ENCODE data around the gene THNSL1.
"Not testable (repeated sequence)": the region's sequence is repeated elsewhere in the genome, so short reads cannot be mapped to it uniquely, and the experiment has no call there.

The THNSL1 gene

DNA sequence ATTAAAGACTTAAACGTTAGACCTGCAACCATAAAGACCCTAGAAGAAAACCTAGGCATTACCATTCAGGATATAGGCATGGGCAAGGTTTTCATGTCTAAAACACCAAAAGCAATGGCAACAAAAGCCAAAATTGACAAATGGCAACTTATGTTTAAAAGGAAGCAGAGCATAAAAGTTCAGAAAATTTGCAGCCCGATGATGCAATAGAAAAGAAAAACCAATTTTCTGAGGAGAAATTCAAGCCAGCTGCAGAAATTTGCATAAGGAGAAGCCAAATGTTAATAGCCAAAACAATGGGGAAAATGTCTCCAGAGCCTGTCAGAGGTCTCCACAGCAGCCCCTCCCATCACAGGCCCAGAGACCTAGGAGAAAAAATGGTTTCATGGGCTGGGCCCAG is 4.8 kb upstream of the THNSL1 start:
- not testable (repeated sequence) for DNase-seq

DNA sequence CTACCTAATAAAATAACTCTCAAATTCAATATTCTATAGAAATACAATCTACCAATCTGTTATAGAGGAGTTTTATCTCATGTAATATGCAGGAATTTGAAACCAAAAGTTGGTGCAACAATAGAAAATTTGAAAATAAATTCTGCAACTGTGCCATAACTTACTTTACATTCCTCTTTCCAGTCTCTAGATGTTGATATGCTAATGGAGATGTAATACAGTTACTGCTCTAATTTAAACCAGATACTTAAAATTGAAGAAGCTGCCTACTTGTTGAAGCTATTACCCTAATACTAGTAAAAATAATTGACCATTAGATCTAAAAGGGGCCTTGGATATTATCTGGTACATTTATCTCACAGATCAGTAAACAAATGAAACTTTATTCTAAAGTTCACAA is 1.8 kb upstream of the THNSL1 start:
- no peak for DNase-seq

DNA sequence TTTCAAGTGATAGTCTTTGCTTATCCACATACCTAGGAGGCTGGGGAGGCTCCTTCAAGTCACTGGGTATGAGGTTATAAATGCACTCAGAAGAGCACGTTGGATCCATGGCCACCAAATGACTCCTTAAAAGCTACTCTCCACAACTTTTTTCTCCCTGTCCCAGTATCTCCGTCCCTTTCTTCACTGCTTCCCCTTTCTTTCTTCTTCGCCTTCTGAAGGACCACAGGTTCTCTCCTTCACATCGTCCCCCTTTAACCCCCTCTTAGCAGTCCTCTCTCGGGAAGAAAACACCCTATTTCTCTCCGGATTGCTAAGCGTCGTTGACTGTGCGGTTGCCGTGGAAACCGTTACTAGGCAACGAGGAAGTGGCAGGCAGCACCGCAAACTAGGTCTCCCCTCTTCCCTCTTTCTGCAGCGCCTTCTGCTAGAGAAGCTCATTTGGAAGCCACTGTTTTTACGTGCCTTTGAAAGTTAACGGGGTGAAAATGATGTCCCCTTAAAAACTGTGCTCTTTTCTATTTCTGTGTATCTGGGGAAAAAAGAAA is 510 bp upstream of the THNSL1 start, which contains the start of gene ENKUR:
ENKUR (minus strand) TSS at position 331 of the 548 bp plus-strand sequence; CDS start at position 109, 222 bp downstream.
- DNase-seq = peak; percentile 92

DNA sequence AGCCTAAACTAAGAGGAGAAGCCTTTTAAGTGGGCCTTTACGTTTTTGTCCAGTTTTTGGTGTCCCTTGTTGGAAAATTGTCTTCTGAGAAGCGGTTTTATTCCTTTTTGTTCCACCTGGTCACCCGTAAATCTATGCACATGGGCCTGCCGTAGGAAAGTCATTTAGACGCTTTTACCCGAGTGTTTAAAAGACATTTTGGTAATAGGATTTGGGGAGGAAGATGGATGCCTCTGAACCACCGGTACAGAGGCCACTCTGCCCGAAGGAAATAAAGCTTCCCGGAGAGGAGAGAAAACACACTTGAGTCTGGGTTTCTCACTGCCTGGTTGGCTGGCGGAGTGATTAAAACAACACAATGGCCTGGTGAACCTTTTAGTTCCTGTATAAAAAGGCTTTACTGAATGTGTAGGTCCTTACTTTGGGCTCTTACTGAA is 760 bp downstream of the THNSL1 start:
- DNase-seq = peak; percentile 22

DNA sequence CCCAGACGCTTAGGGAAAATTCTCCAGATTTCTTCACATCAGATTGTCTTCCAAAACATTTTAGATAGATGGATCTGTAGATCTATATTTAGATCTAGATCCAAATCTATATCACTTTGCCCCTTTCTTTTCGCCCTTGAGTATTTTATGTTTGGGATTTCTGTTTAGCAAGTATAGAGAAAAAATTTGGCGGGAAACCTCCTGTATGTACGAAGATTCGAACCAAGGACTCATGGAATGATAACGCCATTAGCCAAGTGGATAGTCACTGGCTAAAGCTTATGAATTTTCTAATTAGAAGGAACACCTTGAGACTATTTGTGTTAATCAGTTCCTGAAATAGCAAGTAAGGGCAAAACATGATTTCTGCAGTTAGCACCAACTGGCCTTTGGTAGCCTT is 1.2 kb downstream of the THNSL1 start:
- DNase-seq = no peak

DNA sequence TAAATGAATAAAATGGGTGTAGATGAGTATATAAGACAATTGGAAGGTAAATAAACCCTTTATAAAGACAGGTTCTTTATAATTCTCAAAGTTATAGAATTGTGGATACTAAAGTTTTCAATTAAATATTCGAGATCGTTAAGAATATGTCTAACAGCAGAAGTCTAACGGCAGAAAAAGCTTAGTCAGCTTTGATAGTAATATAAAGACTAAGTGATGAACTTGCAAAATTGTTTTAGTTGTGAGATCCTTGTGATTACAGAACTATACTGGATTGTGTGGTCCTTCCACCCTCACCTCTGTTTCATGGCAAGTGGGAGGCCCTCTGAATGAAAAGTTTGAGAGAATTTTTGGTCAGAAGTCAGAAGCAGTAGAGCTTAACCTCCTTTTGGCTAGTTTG is 2.3 kb downstream of the THNSL1 start:
- no peak for DNase-seq

DNA sequence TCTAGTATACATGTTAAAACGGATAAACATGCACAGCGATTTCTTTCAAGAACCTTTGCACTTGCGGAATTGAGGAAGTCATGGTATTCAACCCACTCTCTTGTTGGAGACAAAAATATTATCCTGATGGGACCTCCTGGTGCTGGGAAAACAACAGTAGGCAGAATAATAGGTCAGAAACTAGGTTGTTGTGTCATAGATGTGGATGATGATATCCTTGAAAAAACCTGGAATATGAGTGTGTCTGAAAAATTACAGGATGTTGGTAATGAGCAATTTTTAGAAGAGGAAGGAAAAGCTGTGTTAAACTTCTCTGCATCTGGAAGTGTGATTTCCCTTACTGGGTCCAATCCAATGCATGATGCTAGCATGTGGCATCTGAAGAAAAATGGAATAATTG is 6.9 kb downstream of the THNSL1 start:
- no peak for DNase-seq

DNA sequence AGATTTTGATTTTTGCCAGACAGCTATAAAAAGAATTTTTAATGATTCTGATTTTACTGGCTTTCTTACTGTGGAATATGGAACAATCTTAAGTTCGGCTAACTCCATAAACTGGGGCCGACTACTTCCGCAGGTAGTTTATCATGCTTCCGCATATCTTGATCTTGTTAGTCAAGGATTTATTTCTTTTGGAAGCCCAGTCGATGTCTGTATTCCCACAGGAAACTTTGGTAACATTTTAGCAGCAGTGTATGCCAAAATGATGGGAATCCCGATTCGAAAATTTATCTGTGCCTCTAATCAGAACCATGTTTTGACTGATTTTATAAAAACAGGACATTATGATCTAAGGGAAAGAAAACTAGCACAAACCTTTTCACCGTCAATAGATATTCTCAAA is 8.1 kb downstream of the THNSL1 start:
- no peak for DNase-seq

DNA sequence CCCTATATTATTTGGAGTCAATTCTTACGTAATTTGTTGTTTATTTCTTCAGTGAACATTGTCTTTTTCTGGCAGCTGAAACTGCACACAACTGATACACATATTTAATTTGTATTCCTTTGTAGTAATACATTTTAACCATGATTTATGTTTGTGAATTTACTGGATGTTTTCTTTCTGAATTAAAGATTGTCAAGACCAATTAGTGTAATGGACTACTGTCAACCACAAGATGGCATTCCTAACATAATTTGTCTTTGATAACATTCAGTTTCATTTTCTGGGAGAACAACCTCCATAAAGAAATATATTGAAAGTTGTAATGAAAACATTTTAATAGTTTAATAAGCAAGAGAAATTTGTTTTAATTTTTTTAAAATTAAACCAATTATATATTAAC is 10.1 kb downstream of the THNSL1 start:
- DNase-seq = no peak

DNA sequence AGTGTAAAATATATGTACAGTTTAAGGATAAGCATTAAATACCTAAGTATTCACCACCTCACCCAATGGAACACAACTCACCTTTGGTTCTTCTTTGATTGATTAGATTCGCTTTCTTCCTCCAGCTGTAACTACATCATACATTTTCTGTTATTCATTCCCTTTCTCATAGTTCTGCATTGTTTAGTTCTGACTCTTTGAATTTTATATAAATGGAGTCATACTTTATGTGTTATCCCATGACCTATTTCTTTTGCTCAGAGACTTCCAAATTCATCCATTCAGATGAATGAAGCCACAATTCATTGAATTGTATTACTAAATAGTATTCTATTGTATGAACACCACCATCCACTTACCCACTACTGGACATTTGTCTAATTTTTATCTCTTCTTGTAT is 12.3 kb downstream of the THNSL1 start:
- no peak for DNase-seq

DNA sequence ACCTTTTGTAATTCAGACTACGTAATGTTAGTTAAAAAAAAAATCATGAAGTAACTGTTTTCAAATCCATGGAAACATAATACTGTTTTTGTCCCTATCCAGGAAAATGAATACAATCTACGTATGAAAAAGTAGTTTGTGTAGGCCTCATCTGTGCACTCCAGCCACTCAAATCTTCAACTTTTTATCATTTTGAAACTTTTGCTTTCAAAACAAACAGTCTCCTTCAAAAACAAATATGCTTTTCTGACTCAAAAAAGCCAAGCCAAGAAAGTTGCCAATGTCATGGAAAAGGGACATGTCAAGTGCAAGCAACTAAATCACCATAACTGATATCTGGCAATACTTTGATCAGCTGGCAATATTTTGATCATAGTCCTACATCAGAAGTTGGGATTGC is 13.1 kb downstream of the THNSL1 start:
- DNase-seq = no peak

DNA sequence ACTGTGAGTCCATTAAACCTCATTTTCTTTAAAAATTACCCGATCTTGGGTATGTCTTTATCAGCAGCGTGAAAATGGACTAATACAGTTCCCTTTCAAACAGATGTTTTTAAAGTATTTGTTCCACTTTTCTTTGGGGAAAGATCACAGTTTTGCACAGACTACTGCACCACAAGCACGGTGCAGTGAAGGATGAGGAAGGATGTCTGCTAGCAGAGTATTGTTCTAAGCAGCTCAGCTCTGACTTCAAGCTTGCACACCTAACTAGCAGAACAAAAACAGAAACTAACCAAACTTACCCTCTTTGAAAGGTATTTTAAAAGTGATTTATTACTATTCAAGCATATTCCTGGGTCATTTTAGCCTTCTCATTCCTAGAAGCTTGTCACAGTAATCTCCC is 20.0 kb downstream of the THNSL1 start:
- DNase-seq = no peak

DNA sequence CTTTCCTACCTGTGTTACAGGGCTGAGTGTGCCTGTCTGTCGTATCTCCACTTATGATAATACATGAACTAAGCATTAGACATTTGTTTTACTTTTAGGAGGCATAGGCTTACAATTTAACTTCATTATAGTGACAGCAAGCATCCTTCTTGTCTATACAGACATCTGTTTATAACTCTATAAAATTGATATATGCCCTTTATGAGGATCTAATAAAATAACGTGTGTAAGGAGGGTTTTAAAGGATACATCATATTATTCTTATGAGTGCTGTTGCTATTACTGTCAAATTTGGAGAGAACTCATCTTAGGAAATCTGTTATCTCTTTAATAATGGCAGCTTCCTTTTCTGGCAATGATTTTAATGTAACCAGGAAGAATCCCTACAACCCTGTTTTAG is 21.9 kb downstream of the THNSL1 start:
- DNase-seq = no peak

DNA sequence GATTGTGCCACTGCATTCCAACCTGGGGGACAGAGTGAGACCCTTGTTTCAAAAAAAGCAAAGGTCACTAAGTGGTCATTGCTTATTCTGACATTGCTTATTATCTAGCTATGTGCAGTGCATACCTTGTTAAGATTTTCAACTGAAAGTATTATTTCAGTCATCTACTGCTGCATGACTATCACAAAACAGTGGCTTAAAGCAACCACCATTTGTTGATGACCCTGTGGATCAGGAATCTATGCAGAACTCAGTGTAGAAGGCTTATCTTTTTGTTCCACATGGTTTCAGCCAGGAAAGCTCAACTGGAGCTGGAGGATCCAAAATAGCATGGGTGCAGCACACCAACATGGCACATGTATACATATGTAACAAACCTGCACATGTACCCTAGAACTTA is 23.1 kb downstream of the THNSL1 start:
- DNase-seq = no peak

DNA sequence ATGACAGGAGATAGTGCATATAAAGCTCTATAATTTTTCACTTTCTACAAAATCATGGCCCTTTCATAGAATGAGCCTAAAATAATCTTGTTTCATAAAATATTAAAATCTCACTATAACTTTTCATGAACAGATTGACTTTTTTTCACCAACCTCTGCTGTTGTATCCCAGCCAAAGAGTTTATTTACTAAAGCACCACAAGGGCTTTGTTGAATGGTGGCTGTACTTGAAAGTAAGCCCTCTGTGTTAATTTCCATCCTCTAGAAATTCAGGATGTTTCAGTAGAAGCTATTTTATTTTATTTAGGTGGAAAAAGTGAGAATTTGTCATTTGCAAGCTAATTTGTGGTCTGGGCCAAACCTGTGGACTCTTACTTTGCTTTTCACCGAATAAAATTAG is 30.2 kb downstream of the THNSL1 start:
- no peak for DNase-seq

DNA sequence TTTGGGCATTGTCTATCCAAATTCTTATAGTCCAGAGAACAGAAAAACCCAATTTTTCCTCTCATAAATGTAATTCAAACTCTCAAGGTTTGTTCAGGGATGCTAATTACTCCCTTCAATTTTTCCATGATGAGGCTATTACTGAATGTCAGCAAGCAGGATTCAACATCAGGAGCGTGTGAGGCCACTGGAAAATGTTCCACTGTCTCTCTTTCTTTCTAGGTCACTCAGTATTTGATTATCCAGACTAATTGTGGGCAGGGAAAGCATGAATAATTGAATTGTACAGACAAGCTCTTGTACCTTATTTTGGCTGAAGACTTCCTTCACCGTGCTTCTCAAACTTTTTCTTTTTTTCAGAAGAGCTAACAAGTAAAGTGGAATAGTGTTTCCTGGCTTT is 30.7 kb downstream of the THNSL1 start:
- no peak for DNase-seq

DNA sequence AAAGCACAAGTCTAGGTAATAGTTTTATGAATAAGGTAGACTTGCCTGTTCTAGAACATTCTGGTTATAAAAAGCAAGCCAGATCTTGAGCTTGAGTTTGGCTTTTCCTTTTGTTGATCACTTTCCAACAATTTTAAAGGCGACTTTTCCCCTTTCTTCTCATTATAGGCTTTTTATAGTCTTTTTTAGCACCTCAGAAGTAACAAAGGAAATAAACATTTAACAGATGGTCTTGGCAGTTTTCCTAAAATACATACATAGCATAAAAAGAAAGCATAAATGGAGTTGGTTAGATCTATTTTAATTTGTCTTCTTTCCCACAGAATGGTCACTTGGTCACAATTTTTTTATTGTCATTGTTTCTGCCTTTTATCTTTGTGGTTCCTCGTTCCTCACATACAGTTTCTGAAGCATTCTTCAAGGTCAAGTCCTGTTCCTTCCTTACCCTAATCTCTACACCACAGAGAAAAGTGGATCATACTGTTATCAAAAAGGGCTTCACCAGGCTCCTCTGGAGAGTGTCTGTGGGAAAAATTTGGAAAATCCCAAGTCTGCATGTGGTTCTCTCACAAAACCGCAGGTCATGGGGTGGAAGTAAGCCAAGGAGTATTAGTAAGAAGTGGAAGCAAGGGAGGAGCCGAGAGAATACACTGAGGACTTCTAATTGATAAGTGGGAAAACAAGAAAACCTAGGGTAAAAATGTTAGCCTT is 31.3 kb downstream of the THNSL1 start:
- no peak for DNase-seq

DNA sequence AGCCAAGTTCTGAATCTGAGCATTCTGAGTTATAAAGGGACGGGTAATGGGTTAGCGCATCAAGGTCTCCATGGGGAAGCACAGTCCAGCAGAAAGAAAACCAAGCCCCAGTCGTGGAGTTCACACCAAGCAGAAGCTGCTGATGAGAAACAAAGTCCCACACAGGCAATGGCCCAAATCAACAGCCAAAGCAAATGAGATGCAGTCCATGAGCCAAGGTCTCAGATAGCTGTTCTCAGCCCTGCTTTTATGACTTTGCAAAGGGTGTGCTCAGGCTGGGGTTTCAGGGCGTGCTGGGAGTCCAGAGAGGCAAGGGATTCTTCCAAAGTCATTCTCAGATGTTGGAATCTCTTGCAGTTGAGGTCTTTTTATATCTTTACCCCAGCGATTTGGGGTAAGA is 32.0 kb downstream of the THNSL1 start:
- no peak for DNase-seq

DNA sequence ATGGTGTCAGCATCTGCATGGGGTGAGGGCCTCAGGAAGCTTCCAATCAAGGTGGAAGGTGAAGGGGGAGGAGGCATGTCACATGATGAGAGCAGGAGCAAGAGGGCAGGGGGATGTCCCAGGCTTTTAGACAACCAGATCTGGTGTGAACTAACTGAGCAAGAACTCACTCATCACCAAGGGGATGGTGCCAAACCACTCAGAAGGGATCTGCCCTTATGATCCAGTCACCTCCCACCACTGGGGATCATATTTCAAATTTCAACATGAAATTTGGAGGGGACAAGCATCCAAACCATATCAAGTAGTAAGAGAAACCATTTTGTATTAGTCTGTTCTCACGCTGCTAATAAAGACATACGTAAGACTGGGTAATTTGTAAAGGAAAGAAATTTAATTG is 33.6 kb downstream of the THNSL1 start:
- DNase-seq = no peak

DNA sequence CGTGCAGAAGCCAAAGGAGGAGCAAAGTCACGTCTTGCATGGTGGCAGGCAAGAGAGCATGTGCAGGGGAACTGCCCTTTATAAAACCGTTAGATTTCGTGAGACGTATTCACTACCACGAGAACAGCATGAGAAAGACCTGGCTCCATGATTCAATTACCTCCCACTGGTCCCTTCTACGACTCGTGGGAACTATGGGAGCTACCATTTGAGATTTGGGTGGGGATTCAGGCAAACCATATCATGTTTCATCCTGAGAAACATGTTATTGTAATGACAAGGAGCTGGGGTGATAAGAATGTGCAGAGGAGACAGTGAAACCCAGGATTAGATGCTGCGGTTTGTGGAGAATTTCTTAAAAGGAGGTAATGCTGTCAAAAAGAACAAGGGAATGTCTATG is 34.0 kb downstream of the THNSL1 start:
- no peak for DNase-seq

DNA sequence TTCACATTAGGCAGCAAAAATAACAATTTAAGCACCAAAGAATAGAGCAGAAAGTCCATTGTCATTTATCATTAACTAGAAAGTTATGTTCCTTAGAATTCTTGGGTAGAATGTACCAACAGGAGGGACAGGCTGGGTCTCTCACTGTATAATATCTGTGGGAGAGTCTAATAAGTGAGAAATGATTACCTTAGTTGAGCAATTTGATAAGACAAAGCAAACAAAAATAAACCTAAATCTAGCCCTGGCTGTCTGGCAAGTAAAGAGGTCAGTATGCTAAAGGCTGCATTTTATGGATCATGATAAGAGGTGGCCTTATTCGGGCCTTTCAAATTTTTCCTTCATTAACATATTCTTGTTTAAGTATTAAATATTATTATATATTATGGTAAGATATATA is 35.6 kb downstream of the THNSL1 start:
- no peak for DNase-seq

DNA sequence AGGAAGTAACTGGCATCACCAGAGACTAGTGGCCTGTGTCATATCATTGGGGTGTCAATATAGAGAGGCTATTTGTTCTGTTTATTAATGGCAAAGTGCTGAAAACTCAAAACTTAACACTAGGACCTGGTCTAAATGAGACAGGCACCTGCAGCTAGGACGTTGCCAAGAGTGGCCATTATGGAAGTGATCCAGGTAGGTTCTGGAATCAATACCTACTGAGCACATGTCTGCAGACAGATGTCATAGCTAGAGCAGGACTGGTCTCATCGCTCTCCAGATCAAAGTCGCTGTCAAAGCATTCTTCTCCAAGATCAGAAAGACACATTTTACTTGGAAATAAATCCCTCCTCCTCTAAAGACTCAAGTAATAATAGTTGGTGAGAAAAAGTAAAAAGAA is 40.3 kb downstream of the THNSL1 start:
- no peak for DNase-seq

DNA sequence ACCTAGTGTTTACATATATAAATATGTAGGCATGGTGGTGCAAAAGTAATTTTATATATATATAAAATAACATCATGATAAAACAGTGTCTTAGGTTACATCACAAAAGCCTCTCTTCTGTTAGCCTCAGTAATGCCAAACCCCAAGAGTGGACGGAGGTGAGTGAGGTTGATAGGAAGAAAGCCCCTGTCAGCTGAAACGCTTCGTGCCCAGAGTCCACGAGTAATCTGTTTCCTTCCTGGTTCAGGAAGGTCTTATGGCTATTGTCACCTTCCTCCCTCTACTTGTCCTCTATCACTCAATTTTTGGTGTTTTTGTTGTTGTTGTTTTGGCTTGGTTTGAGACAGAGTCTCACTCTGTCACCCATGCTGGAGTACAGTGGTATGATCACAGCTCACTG is 41.5 kb downstream of the THNSL1 start:
- no peak for DNase-seq

DNA sequence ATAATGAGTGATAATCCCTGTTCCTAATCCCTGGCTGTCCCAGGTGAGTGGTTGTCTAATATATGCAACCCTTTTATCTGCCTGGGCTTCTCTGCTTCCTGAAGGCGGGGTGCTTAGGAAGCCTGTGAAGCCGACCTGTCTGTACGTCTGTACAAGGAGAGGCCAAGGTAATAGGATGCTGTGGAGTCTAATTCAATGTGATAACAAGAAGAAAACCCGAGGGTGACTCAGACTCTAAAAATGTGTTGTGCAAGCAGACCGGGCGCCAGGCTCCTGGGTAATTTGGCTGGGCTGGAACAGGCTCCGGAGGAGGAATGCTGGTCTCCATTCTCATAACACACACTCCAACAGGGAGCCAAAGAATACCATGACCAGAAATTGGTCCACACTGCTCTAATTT is 43.6 kb downstream of the THNSL1 start:
- DNase-seq = no peak

DNA sequence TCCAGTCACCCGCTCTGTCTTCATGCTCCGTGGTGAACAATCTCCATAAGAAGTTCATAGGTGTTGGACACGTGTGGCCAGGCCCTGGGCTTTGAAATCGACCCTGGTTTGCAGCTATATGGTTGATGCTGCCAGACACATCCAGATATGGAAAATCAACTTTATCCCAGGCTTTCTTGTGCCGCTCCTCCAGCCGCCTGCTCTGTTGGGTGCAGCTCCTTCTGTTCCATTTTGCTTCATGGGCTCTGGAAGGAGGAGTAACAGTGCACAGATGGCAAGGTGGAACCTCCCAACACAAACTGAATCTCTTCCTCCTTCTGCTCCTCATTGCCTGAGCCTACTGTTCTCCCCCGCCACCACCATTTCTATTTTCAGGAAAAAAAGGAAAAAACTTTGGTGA is 44.7 kb downstream of the THNSL1 start:
- DNase-seq = no peak

Measured in activated CD8-positive, alpha-beta memory T cell treated with anti-CD3 and anti-CD28 coated beads, Interleukin-2, amount 50 U/mL, for 4 hours (primary cell).